Loucy (cell line): ENCODE results near the gene SEC63.
"Not testable (repeated sequence)": the region's sequence is repeated elsewhere in the genome, so short reads cannot be mapped to it uniquely, and the experiment has no call there.

Experiments
- H2AFZ ChIP-seq: fragments of 200-600 bp; sonication (generic); 2 replicates; pipeline ENCODE4 v1.6.0; 2016; ENCODE audit warnings: antibody characterized with exemption, mild to moderate bottlenecking, low read length, moderate library complexity
- H3F3A ChIP-seq: fragments of 200-600 bp; 2 replicates; pipeline ENCODE4 v1.6.0; 2016; ENCODE audit warnings: antibody characterized with exemption, low read depth, mild to moderate bottlenecking
- H3K27me3 ChIP-seq: fragments of 200-600 bp; sonication (generic); 2 replicates; pipeline ENCODE4 v1.6.1; 2014; ENCODE audit warnings: low read length, mild to moderate bottlenecking; ENCODE audit not compliant: insufficient read depth, poor library complexity, severe bottlenecking
- H3K36me3 ChIP-seq: fragments of 200-600 bp; sonication (generic); 2 replicates; pipeline ENCODE4 v1.6.1; 2016; ENCODE audit warnings: low read length; ENCODE audit not compliant: insufficient read depth
- H3K4me1 ChIP-seq: fragments of 200-600 bp; sonication (generic); 2 replicates; pipeline ENCODE4 v1.5.1; 2014; ENCODE audit warnings: low read length, mild to moderate bottlenecking; ENCODE audit not compliant: insufficient read depth, poor library complexity, severe bottlenecking
- H3K4me2 ChIP-seq: fragments of 200-600 bp; sonication (generic); 2 replicates; pipeline ENCODE4 v1.6.0; 2014; ENCODE audit warnings: antibody characterized with exemption, low read length, low read depth, mild to moderate bottlenecking; ENCODE audit not compliant: poor library complexity, severe bottlenecking
- H3K4me3 ChIP-seq: fragments of 200-600 bp; sonication (generic); 2 replicates; pipeline ENCODE4 v1.5.1; 2014; ENCODE audit warnings: low read length, mild to moderate bottlenecking, mixed read lengths; ENCODE audit not compliant: poor library complexity, severe bottlenecking
- H3K79me2 ChIP-seq: fragments of 200-600 bp; sonication (generic); 2 replicates; pipeline ENCODE4 v1.6.1; 2014; ENCODE audit warnings: low read length; ENCODE audit not compliant: insufficient read depth
- H3K9ac ChIP-seq: fragments of 200-600 bp; sonication (generic); 2 replicates; pipeline ENCODE4 v1.6.0; 2014; ENCODE audit warnings: mild to moderate bottlenecking, low read depth, low read length, moderate library complexity; ENCODE audit not compliant: poor library complexity, severe bottlenecking
- H3K9me2 ChIP-seq: fragments of 200-600 bp; sonication (generic); replicated peaks from 2 replicates; pipeline ENCODE4 v1.6.1; 2016; ENCODE audit warnings: low read depth, low read length, mixed read lengths
- H3K9me3 ChIP-seq: fragments of 200-600 bp; sonication (generic); 2 replicates; pipeline ENCODE4 v1.6.1; 2014; ENCODE audit warnings: mild to moderate bottlenecking, antibody characterized with exemption, low read length, low read depth; ENCODE audit not compliant: insufficient read depth
- H4K20me1 ChIP-seq: fragments of 200-600 bp; sonication (generic); 2 replicates; pipeline ENCODE4 v1.6.0; 2014; ENCODE audit warnings: antibody characterized with exemption, low read length, mild to moderate bottlenecking; ENCODE audit not compliant: insufficient read depth, poor library complexity, severe bottlenecking
- CTCF ChIP-seq: fragments of 200-600 bp; sonication (generic); conservative IDR thresholded peaks from 2 replicates; pipeline ENCODE4 v1.5.1; 2014; ENCODE audit warnings: mild to moderate bottlenecking, antibody characterized with exemption, low read length
- EZH2phosphoT487 ChIP-seq: fragments of 200-600 bp; IDR thresholded peaks from 2 replicates; pipeline ENCODE4 v1.6.1; 2018; ENCODE audit warnings: antibody characterized with exemption, mild to moderate bottlenecking, moderate library complexity, borderline replicate concordance

SEC63 gene

DNA sequence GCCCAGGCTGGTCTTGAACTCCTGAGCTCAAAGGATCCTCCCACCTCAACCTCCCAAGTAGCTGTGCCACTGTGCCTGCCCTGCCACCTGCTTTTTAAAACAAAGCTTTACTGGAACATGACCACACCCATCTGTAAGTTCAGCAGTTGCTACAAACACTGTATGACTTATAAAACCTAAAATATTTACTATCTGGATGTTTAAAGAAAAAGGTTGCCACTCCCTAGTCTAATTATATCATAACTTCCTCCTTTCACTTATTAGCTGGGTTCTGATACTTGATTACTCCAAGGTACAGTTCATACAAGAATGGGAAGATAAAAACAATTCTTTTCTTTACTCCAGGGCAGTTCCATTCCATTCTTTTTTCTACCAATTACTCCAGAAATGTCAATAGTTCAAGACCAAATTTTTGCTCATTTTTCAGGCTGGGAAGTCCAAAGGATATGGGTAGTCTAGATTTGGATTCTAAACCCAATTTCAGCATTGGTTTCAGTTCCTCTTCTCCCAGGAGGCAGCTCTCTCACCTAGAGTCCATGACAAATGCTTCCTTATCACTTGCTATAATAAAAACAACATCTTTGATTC is 63.1 kb downstream of the SEC63 start:
- H3K4me1 ChIP-seq, result no peaks in the 10 kb centered on the region
- H4K20me1 ChIP-seq, result no peaks in the 10 kb centered on the region
- H3K27me3 ChIP-seq, result no peaks in the 10 kb centered on the region
- H3K9me2 ChIP-seq, result no peaks in the 10 kb centered on the region
- H3K4me3 ChIP-seq, result no peak overlapping the region
- H2AFZ ChIP-seq, result no peak overlapping the region
- H3K36me3 ChIP-seq, result peaks cover 80% of the 10 kb centered on the region
- TF ChIP-seq CTCF, result no peak
- no peak for TF ChIP-seq EZH2phosphoT487
- H3K9me3 ChIP-seq, result no peaks in the 10 kb centered on the region
- H3K79me2 ChIP-seq, result no peaks in the 10 kb centered on the region
- no peak overlapping the region for H3K4me2 ChIP-seq
- no peaks in the 10 kb centered on the region for H3F3A ChIP-seq
- no peak overlapping the region for H3K9ac ChIP-seq

- H3K79me2 ChIP-seq, H4K20me1 ChIP-seq, H3K9me3 ChIP-seq, H3K27me3 ChIP-seq, H3K9me2 ChIP-seq, H3F3A ChIP-seq, H3K4me1 ChIP-seq, H3K4me2 ChIP-seq, H2AFZ ChIP-seq, H3K9ac ChIP-seq, H3K4me3 ChIP-seq: not testable (repeated sequence)
- H3K36me3 ChIP-seq, result peaks cover 47% of the 10 kb centered on the region
These were observed 67.6 kb downstream of the SEC63 start for GRCh38 chr6:107890431-107890830.

GRCh38 chr6:107885950-107886349 is 72.1 kb downstream of the SEC63 start:
- H3K4me1 ChIP-seq, H3K27me3 ChIP-seq, H3K4me3 ChIP-seq, H3K9ac ChIP-seq, H3K9me2 ChIP-seq, H3F3A ChIP-seq, H3K9me3 ChIP-seq, H3K4me2 ChIP-seq, H2AFZ ChIP-seq, H3K79me2 ChIP-seq, H4K20me1 ChIP-seq: not testable (repeated sequence)
- peaks cover 34% of the 10 kb centered on the region for H3K36me3 ChIP-seq

- Histone ChIP-seq H3K79me2 (no peaks in the 10 kb centered on the region), H4K20me1 (no peaks in the 10 kb centered on the region), H3K36me3 (peaks cover 80% of the 10 kb centered on the region), H3K4me3 (no peak overlapping the region), H2AFZ (no peak overlapping the region), H3K4me1 (no peaks in the 10 kb centered on the region), H3K9ac (no peak overlapping the region), H3K27me3 (no peaks in the 10 kb centered on the region), H3F3A (no peaks in the 10 kb centered on the region), H3K4me2 (no peak overlapping the region), H3K9me2 (no peaks in the 10 kb centered on the region), H3K9me3 (peaks cover 3% of the 10 kb centered on the region; the same call in 1 of the 2 replicates)
- no peak for TF ChIP-seq EZH2phosphoT487
- no peak for TF ChIP-seq CTCF
These were observed 78.1 kb downstream of the SEC63 start for GRCh38 chr6:107879941-107880340.
